Measurements from ENCODE around the gene SMYD3. TPM values are rescaled to one million over a fixed set of nuclear protein-coding genes. Genes with fewer than 3 reads are reported as not detected.
A peak's percentile ranks its signal among the peaks of the same experiment; 100 is the strongest.

SMYD3 gene
- total RNA-seq, 1 donor from 2014 or later: 35.4 TPM

GRCh38 chr1:246005067-246005466, 502.0 kb downstream of the SMYD3 start:
- no peak overlapping the region for H3K27ac Mint-ChIP-seq (ENCODE audit: unreplicated experiment)
- no peaks in the 10 kb centered on the region for H3K36me3 Mint-ChIP-seq (ENCODE audit: unreplicated experiment)
- H3K9me3 Mint-ChIP-seq (ENCODE audit: unreplicated experiment): peaks cover 3% of the 10 kb centered on the region
- TF ChIP-seq CTCF (IDR thresholded peaks at IDR 0.05; ENCODE audit: partially characterized antibody, unreplicated experiment): no peak
- peaks cover 2% of the 10 kb centered on the region for H3K27me3 Mint-ChIP-seq (ENCODE audit: unreplicated experiment)
- H3K4me1 Mint-ChIP-seq (ENCODE audit: low read depth, unreplicated experiment): peaks cover 16% of the 10 kb centered on the region
- no peak overlapping the region for H3K4me3 Mint-ChIP-seq (ENCODE audit: unreplicated experiment)
- DNase-seq: no peak

GRCh38 chr1:246004301-246004700, 502.8 kb downstream of the SMYD3 start:
- Mint-ChIP-seq H3K4me1 (ENCODE audit: low read depth, unreplicated experiment) (peaks cover 16% of the 10 kb centered on the region), H3K27me3 (ENCODE audit: unreplicated experiment) (peaks cover 2% of the 10 kb centered on the region), H3K27ac (ENCODE audit: unreplicated experiment) (no peak overlapping the region), H3K9me3 (ENCODE audit: unreplicated experiment) (peaks cover 3% of the 10 kb centered on the region), H3K36me3 (ENCODE audit: unreplicated experiment) (no peaks in the 10 kb centered on the region), H3K4me3 (ENCODE audit: unreplicated experiment) (no peak overlapping the region)
- no peak for DNase-seq
- TF ChIP-seq CTCF (IDR thresholded peaks at IDR 0.05; ENCODE audit: partially characterized antibody, unreplicated experiment): no peak

GRCh38 chr1:246003442-246003730, 503.7 kb downstream of the SMYD3 start:
- no peak for TF ChIP-seq CTCF (IDR thresholded peaks at IDR 0.05; ENCODE audit: partially characterized antibody, unreplicated experiment)
- Mint-ChIP-seq H3K27me3 (ENCODE audit: unreplicated experiment) (peaks cover 2% of the 10 kb centered on the region), H3K4me1 (ENCODE audit: low read depth, unreplicated experiment) (peaks cover 16% of the 10 kb centered on the region), H3K36me3 (ENCODE audit: unreplicated experiment) (no peaks in the 10 kb centered on the region), H3K4me3 (ENCODE audit: unreplicated experiment) (peak overlapping the region; percentile 10), H3K9me3 (ENCODE audit: unreplicated experiment) (peaks cover 3% of the 10 kb centered on the region), H3K27ac (ENCODE audit: unreplicated experiment) (no peak overlapping the region)
- no peak for DNase-seq

- H3K27me3 Mint-ChIP-seq (ENCODE audit: unreplicated experiment): peaks cover 2% of the 10 kb centered on the region
- H3K9me3 Mint-ChIP-seq (ENCODE audit: unreplicated experiment): peaks cover 3% of the 10 kb centered on the region
- DNase-seq: peak; percentile 94
- H3K4me3 Mint-ChIP-seq (ENCODE audit: unreplicated experiment): no peak overlapping the region
- no peaks in the 10 kb centered on the region for H3K36me3 Mint-ChIP-seq (ENCODE audit: unreplicated experiment)
- peak overlapping the region; percentile 52 for H3K27ac Mint-ChIP-seq (ENCODE audit: unreplicated experiment)
- peak; percentile 92 for TF ChIP-seq CTCF (IDR thresholded peaks at IDR 0.05; ENCODE audit: partially characterized antibody, unreplicated experiment)
- peaks cover 16% of the 10 kb centered on the region for H3K4me1 Mint-ChIP-seq (ENCODE audit: low read depth, unreplicated experiment)
Measured at GRCh38 chr1:246002725-246003441, 504.2 kb downstream of the SMYD3 start.

GRCh38 chr1:246001837-246002230, 505.2 kb downstream of the SMYD3 start:
- H3K4me1 Mint-ChIP-seq (ENCODE audit: low read depth, unreplicated experiment): peaks cover 20% of the 10 kb centered on the region
- no peak overlapping the region for H3K4me3 Mint-ChIP-seq (ENCODE audit: unreplicated experiment)
- peak overlapping the region; percentile 19 for H3K27ac Mint-ChIP-seq (ENCODE audit: unreplicated experiment)
- no peaks in the 10 kb centered on the region for H3K36me3 Mint-ChIP-seq (ENCODE audit: unreplicated experiment)
- DNase-seq: no peak
- peaks cover 5% of the 10 kb centered on the region for H3K9me3 Mint-ChIP-seq (ENCODE audit: unreplicated experiment)
- H3K27me3 Mint-ChIP-seq (ENCODE audit: unreplicated experiment): peaks cover 2% of the 10 kb centered on the region
- no peak for TF ChIP-seq CTCF (IDR thresholded peaks at IDR 0.05; ENCODE audit: partially characterized antibody, unreplicated experiment)
